Caco-2 (cell line): ENCODE results near the gene SNX1. TPM values are rescaled to one million over a fixed set of nuclear protein-coding genes. Genes with fewer than 3 reads are reported as not detected.

ENCODE experiments used
- BruUV-seq: library from RNA; stranded (reverse); fragments of 400-500 nt; replicated peaks from 2 replicates; lab custom pipeline; 2021; lab: Mats Ljungman, UMichigan
- CTCF ChIA-PET: fragments of 300-600 bp; sonication (Branson Sonifier 250); formaldehyde crosslinking; loops from one replicate; lab custom pipeline; 2022; ENCODE audit warnings: antibody characterized with exemption; lab: Charles Lee
- POLR2A ChIA-PET: fragments of 300-600 bp; sonication (Branson Sonifier 250); formaldehyde crosslinking; loops from one replicate; lab custom pipeline; 2022; ENCODE audit warnings: antibody characterized with exemption; lab: Charles Lee
- DNase-seq, 2 experiments: peaks; one replicate each; pipeline versions ENCODE4 v3.0.0 to v3.0.0-alpha.2; 2020 to 2022
- H3K27me3 ChIP-seq: replicated peaks from 2 replicates; pipeline ENCODE4 v1.6.0; 2011; ENCODE audit warnings: low read length; ENCODE audit not compliant: control insufficient read depth, insufficient read depth
- H3K36me3 ChIP-seq: 2 replicates; pipeline ENCODE4 v1.5.1; 2011; ENCODE audit warnings: low read length; ENCODE audit not compliant: control insufficient read depth, insufficient read depth
- H3K4me1 ChIP-seq: fragments of 250-450 bp; sonication (Bioruptor Pico); 2 replicates; pipeline ENCODE4 v1.5.1; 2020; ENCODE audit warnings: mild to moderate bottlenecking
- H3K4me3 ChIP-seq: 2 replicates; pipeline ENCODE4 v1.5.1; 2011; ENCODE audit warnings: low read depth, mild to moderate bottlenecking, control low read depth, low read length
- H3K9me3 ChIP-seq: fragments of 250-450 bp; sonication (Bioruptor Pico); 2 replicates; pipeline ENCODE4 v1.5.1; 2020; ENCODE audit warnings: mild to moderate bottlenecking, moderate library complexity
- H3K27ac Mint-ChIP-seq: one replicate; pipeline ENCODE4 v1.8.0; 2022; ENCODE audit warnings: mixed read lengths; ENCODE audit not compliant: unreplicated experiment
- H3K27me3 Mint-ChIP-seq: one replicate; pipeline ENCODE4 v1.8.0; 2022; ENCODE audit warnings: mixed read lengths; ENCODE audit not compliant: insufficient read depth, unreplicated experiment
- H3K36me3 Mint-ChIP-seq: one replicate; pipeline ENCODE4 v1.8.0; 2022; ENCODE audit warnings: mild to moderate bottlenecking, mixed read lengths; ENCODE audit not compliant: insufficient read depth, unreplicated experiment
- H3K4me1 Mint-ChIP-seq: one replicate; pipeline ENCODE4 v1.8.0; 2022; ENCODE audit warnings: low read depth, mixed read lengths; ENCODE audit not compliant: unreplicated experiment
- H3K4me3 Mint-ChIP-seq: one replicate; pipeline ENCODE4 v1.8.0; 2022; ENCODE audit warnings: mild to moderate bottlenecking, moderate library complexity, mixed read lengths; ENCODE audit not compliant: unreplicated experiment
- H3K9me3 Mint-ChIP-seq: one replicate; pipeline ENCODE4 v1.8.0; 2022; ENCODE audit warnings: mixed read lengths; ENCODE audit not compliant: unreplicated experiment
- intact Hi-C: fragments of 100-400 bp; cut with micrococcal nuclease; formaldehyde crosslinking; loops from one replicate; pipeline ENCODE4 v1.10.0; 2022; ENCODE audit not compliant: unreplicated experiment
- total RNA-seq: library from RNA; stranded (reverse); gene quantifications from 2 replicates; pipeline ENCODE4 v1.2.3, GENCODE V29; 2022
- TF ChIP-seq, protein P1 (sequence below), 2 experiments: fragments of 200-600 bp in 1 of 2; IDR thresholded peaks; 1 replicate in 1 of 2; 2 replicates in 1 of 2; pipeline versions ENCODE4 v1.5.1 to v1.8.0; 2011 to 2022; ENCODE audit warnings: antibody characterized with exemption in 1 of 2, control low read depth in 1 of 2, inconsistent platforms in 1 of 2, low read depth in 1 of 2, low read length in 1 of 2, mild to moderate bottlenecking in 1 of 2, moderate library complexity in 1 of 2; ENCODE audit not compliant: insufficient read depth in 1 of 2, severe bottlenecking in 1 of 2, unreplicated experiment in 1 of 2

The SNX1 gene
- total RNA-seq, 1 experiment from 2014 or later, result 75.7 TPM

GRCh38 chr15:64156652-64157331 lies 61.0 kb downstream of the SNX1 start:
- TF ChIP-seq, protein P1, sequence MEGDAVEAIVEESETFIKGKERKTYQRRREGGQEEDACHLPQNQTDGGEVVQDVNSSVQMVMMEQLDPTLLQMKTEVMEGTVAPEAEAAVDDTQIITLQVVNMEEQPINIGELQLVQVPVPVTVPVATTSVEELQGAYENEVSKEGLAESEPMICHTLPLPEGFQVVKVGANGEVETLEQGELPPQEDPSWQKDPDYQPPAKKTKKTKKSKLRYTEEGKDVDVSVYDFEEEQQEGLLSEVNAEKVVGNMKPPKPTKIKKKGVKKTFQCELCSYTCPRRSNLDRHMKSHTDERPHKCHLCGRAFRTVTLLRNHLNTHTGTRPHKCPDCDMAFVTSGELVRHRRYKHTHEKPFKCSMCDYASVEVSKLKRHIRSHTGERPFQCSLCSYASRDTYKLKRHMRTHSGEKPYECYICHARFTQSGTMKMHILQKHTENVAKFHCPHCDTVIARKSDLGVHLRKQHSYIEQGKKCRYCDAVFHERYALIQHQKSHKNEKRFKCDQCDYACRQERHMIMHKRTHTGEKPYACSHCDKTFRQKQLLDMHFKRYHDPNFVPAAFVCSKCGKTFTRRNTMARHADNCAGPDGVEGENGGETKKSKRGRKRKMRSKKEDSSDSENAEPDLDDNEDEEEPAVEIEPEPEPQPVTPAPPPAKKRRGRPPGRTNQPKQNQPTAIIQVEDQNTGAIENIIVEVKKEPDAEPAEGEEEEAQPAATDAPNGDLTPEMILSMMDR (IDR thresholded peaks at IDR 0.05; ENCODE audit: insufficient read depth in 1 of 2, low read depth in 1 of 2, low read length in 1 of 2, severe bottlenecking in 1 of 2, unreplicated experiment in 1 of 2), result no peak
- intact Hi-C loops, result no loop called here
- CTCF ChIA-PET, result no interaction called here

GRCh38 chr15:64157599-64158125 lies 61.9 kb downstream of the SNX1 start:
- ChIA-PET CTCF (no interaction called here), POLR2A (no interaction called here)
- intact Hi-C loops, result no loop called here
- no peak overlapping the region for H3K4me3 ChIP-seq
- Mint-ChIP-seq H3K4me3 (no peak overlapping the region), H3K36me3 (peaks cover 82% of the 10 kb centered on the region), H3K4me1 (peaks cover 9% of the 10 kb centered on the region), H3K27me3 (no peaks in the 10 kb centered on the region), H3K9me3 (no peaks in the 10 kb centered on the region), H3K27ac (peak overlapping the region; percentile 15)
- TF ChIP-seq, protein P1 (IDR thresholded peaks at IDR 0.05; ENCODE audit: insufficient read depth in 1 of 2, low read depth in 1 of 2, low read length in 1 of 2, severe bottlenecking in 1 of 2, unreplicated experiment in 1 of 2), result no peak
- BruUV-seq, result no TSS peak
- H3K27me3 ChIP-seq, result no peaks in the 10 kb centered on the region
- no peaks in the 10 kb centered on the region for H3K9me3 ChIP-seq
- H3K4me1 ChIP-seq, result no peaks in the 10 kb centered on the region; the same call in 1 of the 2 replicates
- H3K36me3 ChIP-seq, result no peaks in the 10 kb centered on the region; the same call in 1 of the 2 replicates
- no peak for DNase-seq

More at GRCh38 chr15:64156652-64157331, 61.0 kb downstream of the SNX1 start:
- no peak overlapping the region for H3K4me3 Mint-ChIP-seq
- H3K27me3 Mint-ChIP-seq, result no peaks in the 10 kb centered on the region
- no peak overlapping the region for H3K27ac Mint-ChIP-seq
- Histone ChIP-seq H3K36me3 (no peaks in the 10 kb centered on the region; the same call in 1 of the 2 replicates), H3K27me3 (no peaks in the 10 kb centered on the region), H3K4me1 (no peaks in the 10 kb centered on the region; the same call in 1 of the 2 replicates), H3K4me3 (no peak overlapping the region), H3K9me3 (no peaks in the 10 kb centered on the region)
- BruUV-seq, result no TSS peak
- H3K4me1 Mint-ChIP-seq, result peaks cover 9% of the 10 kb centered on the region
- peaks cover 77% of the 10 kb centered on the region for H3K36me3 Mint-ChIP-seq
- POLR2A ChIA-PET, result no interaction called here
- no peaks in the 10 kb centered on the region for H3K9me3 Mint-ChIP-seq
- no peak for DNase-seq

- Histone ChIP-seq H3K4me3 (no peak overlapping the region), H3K36me3 (no peaks in the 10 kb centered on the region; the same call in 1 of the 2 replicates), H3K27me3 (no peaks in the 10 kb centered on the region), H3K9me3 (no peaks in the 10 kb centered on the region), H3K4me1 (no peaks in the 10 kb centered on the region; the same call in 1 of the 2 replicates)
- H3K4me3 Mint-ChIP-seq, result no peak overlapping the region
- H3K36me3 Mint-ChIP-seq, result peaks cover 75% of the 10 kb centered on the region
- intact Hi-C loops, result no loop called here
- H3K4me1 Mint-ChIP-seq, result peaks cover 5% of the 10 kb centered on the region
- BruUV-seq, result no TSS peak
- H3K27me3 Mint-ChIP-seq, result no peaks in the 10 kb centered on the region
- H3K27ac Mint-ChIP-seq, result peak overlapping the region; percentile 15
- ChIA-PET CTCF (no interaction called here), POLR2A (no interaction called here)
- no peak for DNase-seq
- no peaks in the 10 kb centered on the region for H3K9me3 Mint-ChIP-seq
- TF ChIP-seq, protein P1 (IDR thresholded peaks at IDR 0.05; ENCODE audit: insufficient read depth in 1 of 2, low read depth in 1 of 2, low read length in 1 of 2, severe bottlenecking in 1 of 2, unreplicated experiment in 1 of 2), result no peak
Measured at GRCh38 chr15:64158363-64159134, 62.8 kb downstream of the SNX1 start.
